DND-41 (cell line): Measurements from ENCODE around the gene NEK8.
A peak's percentile ranks its signal among the peaks of the same experiment; 100 is the strongest.

Experiments
- ATAC-seq: fragments of 200-7000 bp; cut with Tn5 transposase; 3 replicates; pipeline ENCODE4 v1.9.1; 2021; ENCODE audit warnings: low read depth; ENCODE audit not compliant: insufficient read depth
- DNase-seq: peaks from one replicate; pipeline ENCODE4 v3.0.0-alpha.2; 2020
- H2AFZ ChIP-seq: 2 replicates; pipeline ENCODE4 v1.6.0; 2012; ENCODE audit warnings: low read depth, low read length
- H3K27ac ChIP-seq: 2 replicates; pipeline ENCODE4 v1.5.1; 2012; ENCODE audit warnings: low read length, inconsistent platforms
- H3K27me3 ChIP-seq: fragments of 200-600 bp; sonication (generic); 2 replicates; pipeline ENCODE4 v1.6.0; 2012; ENCODE audit warnings: low read length, mild to moderate bottlenecking, inconsistent platforms; ENCODE audit not compliant: insufficient read depth, poor library complexity
- H3K36me3 ChIP-seq: 2 replicates; pipeline ENCODE4 v1.5.1; 2012; ENCODE audit warnings: low read length, inconsistent platforms; ENCODE audit not compliant: insufficient read depth
- H3K4me1 ChIP-seq: 2 replicates; pipeline ENCODE4 v1.5.1; 2012; ENCODE audit warnings: mild to moderate bottlenecking, low read length; ENCODE audit not compliant: insufficient read depth
- H3K4me2 ChIP-seq: 2 replicates; pipeline ENCODE4 v1.6.0; 2012; ENCODE audit warnings: mild to moderate bottlenecking, moderate library complexity, low read length, inconsistent platforms; ENCODE audit not compliant: insufficient read depth
- H3K4me3 ChIP-seq, 2 experiments: fragments of 200-600 bp in 1 of 2; shearing (Covaris generic) in 1 of 2; 2 replicates each; pipeline ENCODE4 v1.5.1; 2012 to 2016; ENCODE audit warnings: inconsistent platforms in 2 of 2, low read length in 2 of 2, mild to moderate bottlenecking in 2 of 2, low read depth in 1 of 2, moderate library complexity in 1 of 2
- H3K79me2 ChIP-seq: 2 replicates; pipeline ENCODE4 v1.6.0; 2012; ENCODE audit warnings: low read length, inconsistent platforms; ENCODE audit not compliant: insufficient read depth
- H3K9ac ChIP-seq: 2 replicates; pipeline ENCODE4 v1.6.0; 2012; ENCODE audit warnings: low read depth, mild to moderate bottlenecking, inconsistent platforms, low read length, moderate library complexity
- H3K9me3 ChIP-seq: 2 replicates; pipeline ENCODE4 v1.5.1; 2012; ENCODE audit warnings: low read length, moderate library complexity, mild to moderate bottlenecking, inconsistent platforms; ENCODE audit not compliant: insufficient read depth, severe bottlenecking
- H4K20me1 ChIP-seq: 2 replicates; pipeline ENCODE4 v1.6.0; 2012; ENCODE audit warnings: low read length; ENCODE audit not compliant: insufficient read depth
- CTCF ChIP-seq: IDR thresholded peaks from 2 replicates; pipeline ENCODE4 v1.5.1; 2012; ENCODE audit warnings: borderline replicate concordance, low read length, moderate library complexity, mild to moderate bottlenecking; ENCODE audit not compliant: poor library complexity, severe bottlenecking; ENCODE audit errors: extremely low read depth
- EZH2 ChIP-seq: IDR thresholded peaks from 3 replicates; pipeline ENCODE4 v1.6.1; 2012; ENCODE audit warnings: borderline replicate concordance, low read depth, mild to moderate bottlenecking, moderate library complexity, low read length, inconsistent platforms; ENCODE audit not compliant: severe bottlenecking

NEK8 gene

GRCh38 chr17:28745786-28746411 is 17.3 kb downstream of the NEK8 start:
- DNase-seq = no peak
- Histone ChIP-seq H3K4me1 (peaks cover 36% of the 10 kb centered on the region), H4K20me1 (peaks cover 53% of the 10 kb centered on the region), H3K4me2 (peak overlapping the region; percentile 93), H2AFZ (no peak overlapping the region), H3K27me3 (no peaks in the 10 kb centered on the region), H3K4me3 (peak overlapping the region; percentile 71 to 82; a peak in 3 of 4 replicates), H3K79me2 (peaks cover 42% of the 10 kb centered on the region), H3K36me3 (peaks cover 53% of the 10 kb centered on the region), H3K27ac (peak overlapping the region; percentile 66), H3K9ac (peak overlapping the region; percentile 67), H3K9me3 (no peaks in the 10 kb centered on the region)
- no peak for ATAC-seq
- TF ChIP-seq EZH2 (no peak), CTCF (no peak)

- peaks cover 58% of the 10 kb centered on the region for H3K36me3 ChIP-seq
- peak overlapping the region; percentile 67; the same call in 1 of the 2 replicates for H3K9ac ChIP-seq
These were observed 18.0 kb downstream of the NEK8 start for GRCh38 chr17:28746611-28747050.

GRCh38 chr17:28747051-28747691 is 18.6 kb downstream of the NEK8 start:
- Histone ChIP-seq H3K9me3 (no peaks in the 10 kb centered on the region), H3K27me3 (no peaks in the 10 kb centered on the region), H3K4me3 (no peak overlapping the region), H3K9ac (no peak overlapping the region), H3K4me2 (no peak overlapping the region; the same call in 1 of the 2 replicates), H3K79me2 (peaks cover 42% of the 10 kb centered on the region), H3K27ac (no peak overlapping the region), H2AFZ (no peak overlapping the region), H3K36me3 (peaks cover 62% of the 10 kb centered on the region), H4K20me1 (peaks cover 58% of the 10 kb centered on the region), H3K4me1 (peaks cover 36% of the 10 kb centered on the region)
- ATAC-seq (no peak), DNase-seq (no peak)
- no peak for TF ChIP-seq EZH2

More at GRCh38 chr17:28746611-28747050, 18.0 kb downstream of the NEK8 start:
- no peak for TF ChIP-seq EZH2
- TF ChIP-seq CTCF = no peak
- H3K9me3 ChIP-seq = no peaks in the 10 kb centered on the region
- peaks cover 57% of the 10 kb centered on the region for H4K20me1 ChIP-seq
- H3K4me3 ChIP-seq = no peak overlapping the region
- H3K27me3 ChIP-seq = no peaks in the 10 kb centered on the region
- H3K4me2 ChIP-seq = peak overlapping the region; percentile 93; the same call in 1 of the 2 replicates
- peaks cover 36% of the 10 kb centered on the region for H3K4me1 ChIP-seq
- ATAC-seq (no peak), DNase-seq (no peak)
- peaks cover 42% of the 10 kb centered on the region for H3K79me2 ChIP-seq
- H3K27ac ChIP-seq = no peak overlapping the region
- H2AFZ ChIP-seq = no peak overlapping the region
